K562 (cell line): ENCODE data around the gene CALM3. TPM values are rescaled to one million over a fixed set of nuclear protein-coding genes. Genes with fewer than 3 reads are reported as not detected.

ENCODE experiments used
- ATAC-seq: fragments of 200-7000 bp; cut with Tn5 transposase; 3 replicates; pipeline ENCODE4 v1.9.1; 2020; ENCODE audit warnings: moderate library complexity
- BruUV-seq: library from RNA; stranded (reverse); fragments of 400-500 nt; replicated peaks from 2 replicates; lab custom pipeline; 2021; lab: Mats Ljungman, UMichigan
- CTCF ChIA-PET: fragments of 300-600 bp; formaldehyde crosslinking; extraction: SDS; loops from one replicate; lab custom pipeline; 2021; ENCODE audit warnings: low intra/inter-chr PET ratio; lab: Yijun Ruan, JAX
- POLR2A ChIA-PET: fragments of 300-600, 350-650 bp; sonication (Branson Sonifier 250); formaldehyde crosslinking; extraction: SDS; loops from one replicate; lab custom pipeline; 2021; ENCODE audit warnings: antibody characterized with exemption, inconsistent platforms; lab: Yijun Ruan, JAX
- DNase-seq, 4 experiments: peaks; one replicate each; pipeline versions ENCODE4 v3.0.0 to v3.0.0-alpha.2; 2011 to 2018; ENCODE audit warnings: low spot score in 3 of 4, mixed read lengths in 3 of 4; ENCODE audit errors: extremely low read depth in 1 of 4
- FAIRE-seq: peaks from 2 replicates; lab custom pipeline; 2011; peaks lifted over from hg19 to GRCh38; lab: Jason Lieb, UNC
- H2AFZ ChIP-seq: 2 replicates; pipeline ENCODE4 v1.6.0; 2011; ENCODE audit warnings: low read depth, low read length, control low read depth, inconsistent platforms
- H3K27ac ChIP-seq: fragments of 200-600 bp; 3 replicates; pipeline ENCODE4 v1.8.0; 2011; ENCODE audit warnings: low read depth, mild to moderate bottlenecking, control low read depth, inconsistent platforms, low read length, moderate library complexity, mixed read lengths; ENCODE audit errors: extremely low read depth
- H3K27me3 ChIP-seq, 2 experiments: fragments of 300-600 bp in 1 of 2; 2 replicates in 1 of 2; 3 replicates in 1 of 2; pipeline versions ENCODE4 v1.6.0 to v1.8.0; 2011; ENCODE audit warnings: inconsistent platforms in 2 of 2, low read length in 2 of 2, mild to moderate bottlenecking in 1 of 2, mixed read lengths in 1 of 2, moderate library complexity in 1 of 2; ENCODE audit not compliant: control insufficient read depth in 2 of 2, insufficient read depth in 2 of 2
- H3K36me3 ChIP-seq: fragments of 300-600 bp; 3 replicates; pipeline ENCODE4 v1.8.0; 2011; ENCODE audit warnings: mild to moderate bottlenecking, low read length, inconsistent platforms; ENCODE audit not compliant: control insufficient read depth, insufficient read depth
- H3K4me1 ChIP-seq, 2 experiments: fragments of 200-600 bp in 1 of 2; replicated peaks in 1 of 2; 2 replicates in 1 of 2; 3 replicates in 1 of 2; pipeline versions ENCODE4 v1.5.1 to v1.8.0; 2011; ENCODE audit warnings: inconsistent platforms in 2 of 2, low read length in 2 of 2, mild to moderate bottlenecking in 1 of 2, mixed read lengths in 1 of 2, moderate library complexity in 1 of 2; ENCODE audit not compliant: control insufficient read depth in 2 of 2, insufficient read depth in 2 of 2
- H3K4me2 ChIP-seq: 2 replicates; pipeline ENCODE4 v1.6.1; 2011; ENCODE audit warnings: low read length, control low read depth, inconsistent platforms, mixed read lengths; ENCODE audit not compliant: insufficient read depth
- H3K4me3 ChIP-seq: fragments of 200-600 bp; sonication (generic), shearing (Covaris generic); 2 replicates; pipeline ENCODE4 v1.5.1; 2016; ENCODE audit warnings: control low read depth, inconsistent platforms
- H3K79me2 ChIP-seq: fragments of 200-600 bp; 3 replicates; pipeline ENCODE4 v1.8.0; 2011; ENCODE audit warnings: low read length, inconsistent platforms; ENCODE audit not compliant: control insufficient read depth, insufficient read depth
- H3K9ac ChIP-seq, 2 experiments: 2 replicates each; pipeline versions ENCODE4 v1.6.0 to v1.6.1; 2011; ENCODE audit warnings: low read depth in 2 of 2, low read length in 2 of 2, control low read depth in 1 of 2, inconsistent platforms in 1 of 2, mild to moderate bottlenecking in 1 of 2, mixed read lengths in 1 of 2; ENCODE audit not compliant: insufficient read depth in 1 of 2
- H3K9me1 ChIP-seq: one replicate; pipeline ENCODE4 v1.6.0; 2011; ENCODE audit warnings: inconsistent platforms, mild to moderate bottlenecking, low read length, moderate library complexity; ENCODE audit not compliant: control insufficient read depth, insufficient read depth
- H3K9me3 ChIP-seq: replicated peaks from 2 replicates; pipeline ENCODE4 v1.5.1; 2011; ENCODE audit warnings: low read depth, low read length, inconsistent platforms; ENCODE audit not compliant: control insufficient read depth, insufficient read depth
- H4K20me1 ChIP-seq: replicated peaks from 2 replicates; pipeline ENCODE4 v1.6.1; 2011; ENCODE audit warnings: low read length, inconsistent platforms, mixed read lengths; ENCODE audit not compliant: control insufficient read depth, insufficient read depth
- CTBP1 ChIP-seq: fragments of 450-650 bp; IDR thresholded peaks from 2 replicates; pipeline ENCODE4 v1.6.1; 2016; ENCODE audit warnings: borderline replicate concordance
- DNMT1 ChIP-seq: fragments of 450-650 bp; IDR thresholded peaks from 2 replicates; pipeline ENCODE4 v1.6.1; 2016; ENCODE audit warnings: antibody characterized with exemption, mild to moderate bottlenecking
- ELF1 ChIP-seq: fragments of 200-800 bp; sonication (Bioruptor generic); IDR thresholded peaks from 2 replicates; pipeline ENCODE4 v1.6.1; 2016; ENCODE audit warnings: missing genetic modification characterization, missing compliant biosample characterization
- PTTG1 ChIP-seq: fragments of 450-650 bp; IDR thresholded peaks from 2 replicates; pipeline ENCODE4 v1.6.1; 2016; ENCODE audit warnings: low read depth, mild to moderate bottlenecking, missing genetic modification characterization, missing compliant biosample characterization
- SRSF9 ChIP-seq: fragments of 200-400 bp; formaldehyde crosslinking; IDR thresholded peaks from 2 replicates; pipeline ENCODE4 v1.6.1; 2017; ENCODE audit warnings: low read depth, low read length, borderline replicate concordance
- TRIM28 ChIP-seq: fragments of 450-650 bp; IDR thresholded peaks from 2 replicates; pipeline ENCODE4 v1.6.1; 2017
- ZNF561 ChIP-seq: fragments of 450-650 bp; formaldehyde crosslinking; conservative IDR thresholded peaks from 2 replicates; pipeline ENCODE4 v1.4.0; 2020; ENCODE audit warnings: mild to moderate bottlenecking, moderate library complexity
- ZNF780A ChIP-seq: fragments of 250-450 bp; sonication (Bioruptor Pico); IDR thresholded peaks from 2 replicates; pipeline ENCODE4 v1.5.0; 2021; ENCODE audit warnings: mild to moderate bottlenecking
- WGBS: fragments of 100-300 bp; shearing (Covaris generic); methylation state at CpG from one replicate; pipeline ENCODE4 v1.1.6; 2016; ENCODE audit warnings: low coverage, mixed read lengths; ENCODE audit not compliant: insufficient coverage; ENCODE audit errors: missing lambda C conversion rate; 5-methylcytosine and 5-hydroxymethylcytosine counted together
- in situ Hi-C: fragments of 300-500 bp; cut with MboI; formaldehyde crosslinking; loops from 4 replicates; pipeline ENCODE4 v1.15.0; 2018; ENCODE audit warnings: inconsistent platforms, mixed read lengths
- intact Hi-C: fragments of 100-400 bp; cut with micrococcal nuclease; formaldehyde crosslinking; loops from 2 replicates; pipeline ENCODE4 v1.14.2; 2022
- polyA plus RNA-seq, 8 experiments: library from polyadenylated mRNA; depleted of rRNA in 4 of 8; stranded (reverse) in 5 of 8; unstranded in 3 of 8; fragments of >200 nt; fragmentation: Nextera tagmentation in 2 of 8; fragmentation: Illumina TruSeq in 1 of 8; extraction: Ambion mirVana in 2 of 8; extraction: Trizol in 1 of 8; gene quantifications; 2 replicates each; pipeline versions ENCODE4 v1.2.1 to v1.2.3, GENCODE V29; 2011 to 2014; ENCODE audit warnings: inconsistent platforms in 1 of 8, missing spikeins in 1 of 8
- total RNA-seq, 7 experiments: library from RNA; depleted of rRNA in 6 of 7; stranded (reverse); fragments of >200 nt in 6 of 7; fragmentation: Illumina TruSeq in 2 of 7; extraction: Trizol in 2 of 7; gene quantifications; 2 replicates each; pipeline versions ENCODE4 v1.2.1 to v1.2.3, GENCODE V29; 2011 to 2021; ENCODE audit warnings: low replicate concordance in 1 of 7
- TF ChIP-seq, protein P1 (sequence below): fragments of 200-800 bp; sonication (Bioruptor generic); IDR thresholded peaks from 2 replicates; pipeline ENCODE4 v1.6.1; 2017; ENCODE audit warnings: missing genetic modification characterization, missing compliant biosample characterization

The CALM3 gene
- total and polyA plus RNA-seq, 9 of the 15 experiments (the other 6 are each of a cell fraction or from before 2014, with no cell fraction given), result 34.6 to 350 (median 156) TPM

- H3K36me3 ChIP-seq, result peaks cover 53% of the 10 kb centered on the region; the same call in 2 of the 3 replicates
Measured at GRCh38 chr19:46610413-46610775, 9.3 kb downstream of the CALM3 start.

More at GRCh38 chr19:46610413-46610775, 9.3 kb downstream of the CALM3 start:
- no peak overlapping the region for H3K4me3 ChIP-seq
- WGBS, result 76% methylated on average over 3 of the region's 5 CpGs
- POLR2A ChIA-PET, result interaction anchor here (0.6 to 2.9 kb wide), 4 partner anchors 8 to 62 kb away, joined by 3 to 10 read pairs (median 6); partner anchors contain the start of gene DACT3
- BruUV-seq, result no TSS peak
- CTCF ChIA-PET, result no interaction called here
- TF ChIP-seq ZNF780A (CRISPR knock-in tag) (no peak), DNMT1 (no peak), TRIM28 (no peak), PTTG1 (tag) (no peak), ZNF561 (no peak), SRSF9 (no peak), ELF1 (tag) (no peak), CTBP1 (no peak)
- TF ChIP-seq, protein P1, sequence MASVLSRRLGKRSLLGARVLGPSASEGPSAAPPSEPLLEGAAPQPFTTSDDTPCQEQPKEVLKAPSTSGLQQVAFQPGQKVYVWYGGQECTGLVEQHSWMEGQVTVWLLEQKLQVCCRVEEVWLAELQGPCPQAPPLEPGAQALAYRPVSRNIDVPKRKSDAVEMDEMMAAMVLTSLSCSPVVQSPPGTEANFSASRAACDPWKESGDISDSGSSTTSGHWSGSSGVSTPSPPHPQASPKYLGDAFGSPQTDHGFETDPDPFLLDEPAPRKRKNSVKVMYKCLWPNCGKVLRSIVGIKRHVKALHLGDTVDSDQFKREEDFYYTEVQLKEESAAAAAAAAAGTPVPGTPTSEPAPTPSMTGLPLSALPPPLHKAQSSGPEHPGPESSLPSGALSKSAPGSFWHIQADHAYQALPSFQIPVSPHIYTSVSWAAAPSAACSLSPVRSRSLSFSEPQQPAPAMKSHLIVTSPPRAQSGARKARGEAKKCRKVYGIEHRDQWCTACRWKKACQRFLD, result no peak
- TF ChIP-seq, all 486 proteins: peak for 0
- no peaks in the 10 kb centered on the region for H3K27me3 ChIP-seq
- H3K9me1 ChIP-seq, result no peaks in the 10 kb centered on the region
- in situ Hi-C loops (loop anchor here (5.0 kb wide), 1 partner anchor 52 kb away; the partner anchor contains the start of gene DACT3), intact Hi-C loops (no loop called here)
- H4K20me1 ChIP-seq, result peaks cover 18% of the 10 kb centered on the region; the same call in 1 of the 2 replicates
- H3K4me1 ChIP-seq, result peaks cover 0 to 15% of the 10 kb centered on the region in 2 experiments; a peak in 1 of 5 replicates
- H3K27ac ChIP-seq, result no peak overlapping the region
- no peak for ATAC-seq
- no peak overlapping the region for H3K4me2 ChIP-seq
- H3K9me3 ChIP-seq, result no peaks in the 10 kb centered on the region
- no peak overlapping the region for H3K9ac ChIP-seq
- H2AFZ ChIP-seq, result no peak overlapping the region
- FAIRE-seq, result no peak
- DNase-seq, result peak in 1 of 4 experiments; percentile 10
- peaks cover 7% of the 10 kb centered on the region; the same call in 2 of the 3 replicates for H3K79me2 ChIP-seq
